ENCODE measurements around the gene ABL1.

Gene ABL1

DNA sequence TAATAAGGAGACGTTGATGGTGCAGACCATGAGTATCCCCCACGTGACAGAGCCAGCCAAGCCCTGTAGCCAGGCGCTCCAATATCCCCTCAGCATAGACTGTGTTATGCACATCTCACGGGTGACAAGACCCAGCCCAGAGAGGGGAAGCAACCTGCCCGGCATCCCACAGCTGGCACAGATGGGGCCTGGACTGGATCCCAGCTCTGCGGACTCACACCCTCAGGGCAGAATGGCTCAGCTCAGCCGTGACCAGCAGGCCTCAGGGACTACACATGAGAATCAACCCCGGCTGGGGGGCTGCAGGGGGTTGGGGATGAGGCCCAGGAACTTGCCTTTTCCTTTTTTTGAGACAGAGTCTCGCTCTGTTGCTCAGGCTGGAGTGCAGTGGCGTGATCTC, 92.3 kb downstream of the ABL1 start:
- Histone ChIP-seq H3K4me3 (ENCODE audit: control insufficient read depth in 1 of 7, extremely low read depth in 1 of 7, insufficient read depth in 4 of 7, low read depth in 2 of 7, low read length in 6 of 7) (no peak overlapping the region), H3K4me1 (ENCODE audit: control extremely low read depth in 1 of 4, control insufficient read depth in 4 of 4, insufficient read depth in 4 of 4, low read length in 3 of 4) (no peaks in the 10 kb centered on the region), H3K27ac (ENCODE audit: insufficient read depth in 1 of 2, low read depth in 1 of 2, low read length in 2 of 2, poor library complexity in 1 of 2, severe bottlenecking in 2 of 2) (no peak overlapping the region), H3K27me3 (replicated peaks in 2 of 5; ENCODE audit: control insufficient read depth in 4 of 5, insufficient read depth in 5 of 5, low read length in 4 of 5) (peaks cover 0 to 40% (median 7%) of the 10 kb centered on the region in 5 experiments), H3K9me3 (ENCODE audit: control extremely low read depth in 1 of 5, control insufficient read depth in 4 of 5, insufficient read depth in 2 of 5, low read depth in 1 of 5, low read length in 4 of 5) (no peaks in the 10 kb centered on the region), H3K36me3 (ENCODE audit: control insufficient read depth in 4 of 4, insufficient read depth in 4 of 4, low read length in 3 of 4) (no peaks in the 10 kb centered on the region)
- ChIA-PET CTCF (interaction anchor here (0.7 to 0.9 kb wide), 2 partner anchors 12 to 61 kb away, joined by 3 read pairs; no protein-coding TSS in a partner anchor), POLR2A (no interaction called here)
- no peak for DNase-seq
- WGBS (ENCODE audit: insufficient coverage): 95% methylated on average over 9 of the region's 10 CpGs

DNA sequence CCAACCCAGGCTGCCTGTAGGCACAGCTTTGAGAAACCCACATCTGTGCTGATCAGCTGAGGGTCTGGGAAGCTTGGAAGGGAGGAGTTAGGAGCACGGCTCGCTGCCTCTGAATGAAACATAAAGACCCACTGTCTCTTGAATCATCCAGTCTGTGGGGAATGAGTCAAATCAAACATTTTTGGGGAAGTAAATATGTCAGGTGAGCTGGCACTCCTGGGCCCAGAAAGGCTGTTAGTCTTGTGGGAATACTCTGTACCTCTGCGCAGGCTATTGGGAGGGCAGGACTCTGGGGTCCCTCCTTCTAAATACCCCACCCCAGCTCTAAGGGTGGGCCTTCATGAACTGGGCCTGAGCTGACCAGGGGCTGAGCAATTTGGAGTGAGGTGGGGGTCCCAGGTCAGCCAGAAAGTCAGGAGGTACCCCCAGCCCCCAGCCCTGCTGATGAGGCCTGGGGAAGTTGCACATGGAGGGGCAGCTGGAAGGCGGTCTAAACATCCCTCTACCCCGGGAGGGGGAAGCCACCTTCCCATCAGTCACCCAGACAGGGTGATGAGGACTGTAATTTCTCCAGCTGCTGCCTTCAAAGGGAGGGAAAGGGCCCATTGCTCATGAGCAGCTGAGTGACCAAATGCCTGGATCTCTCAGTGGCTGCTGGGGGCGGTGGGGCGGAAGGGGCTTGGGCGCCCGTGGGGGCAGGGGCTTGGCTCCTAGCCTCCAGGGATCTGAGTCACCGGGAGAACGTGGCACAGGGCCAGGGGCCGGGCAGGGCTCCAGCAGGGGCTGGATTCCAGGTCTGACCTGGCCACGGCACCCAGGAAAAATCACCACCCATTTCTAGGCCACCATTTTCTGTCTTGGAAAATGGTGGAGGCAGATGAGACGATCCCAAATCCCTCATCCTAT, 93.2 kb downstream of the ABL1 start:
- peaks cover 0 to 41% (median 13%) of the 10 kb centered on the region in 5 experiments for H3K27me3 ChIP-seq (replicated peaks in 2 of 5; ENCODE audit: control insufficient read depth in 4 of 5, insufficient read depth in 5 of 5, low read length in 4 of 5)
- no peaks in the 10 kb centered on the region for H3K36me3 ChIP-seq (ENCODE audit: control insufficient read depth in 4 of 4, insufficient read depth in 4 of 4, low read length in 3 of 4)
- WGBS (ENCODE audit: insufficient coverage): 95% methylated on average over 8 of the region's 14 CpGs
- ChIA-PET CTCF (interaction anchor here (0.7 to 0.9 kb wide), 2 partner anchors 12 to 62 kb away, joined by 3 read pairs; no protein-coding TSS in a partner anchor), POLR2A (no interaction called here)
- no peak overlapping the region for H3K4me3 ChIP-seq (ENCODE audit: control insufficient read depth in 1 of 7, extremely low read depth in 1 of 7, insufficient read depth in 4 of 7, low read depth in 2 of 7, low read length in 6 of 7)
- peaks cover 0 to 4% (median under 1%) of the 10 kb centered on the region in 4 experiments for H3K4me1 ChIP-seq (ENCODE audit: control extremely low read depth in 1 of 4, control insufficient read depth in 4 of 4, insufficient read depth in 4 of 4, low read length in 3 of 4)
- no peak for DNase-seq
- H3K27ac ChIP-seq (ENCODE audit: insufficient read depth in 1 of 2, low read depth in 1 of 2, low read length in 2 of 2, poor library complexity in 1 of 2, severe bottlenecking in 2 of 2): no peak overlapping the region
- H3K9me3 ChIP-seq (ENCODE audit: control extremely low read depth in 1 of 5, control insufficient read depth in 4 of 5, insufficient read depth in 2 of 5, low read depth in 1 of 5, low read length in 4 of 5): no peaks in the 10 kb centered on the region

DNA sequence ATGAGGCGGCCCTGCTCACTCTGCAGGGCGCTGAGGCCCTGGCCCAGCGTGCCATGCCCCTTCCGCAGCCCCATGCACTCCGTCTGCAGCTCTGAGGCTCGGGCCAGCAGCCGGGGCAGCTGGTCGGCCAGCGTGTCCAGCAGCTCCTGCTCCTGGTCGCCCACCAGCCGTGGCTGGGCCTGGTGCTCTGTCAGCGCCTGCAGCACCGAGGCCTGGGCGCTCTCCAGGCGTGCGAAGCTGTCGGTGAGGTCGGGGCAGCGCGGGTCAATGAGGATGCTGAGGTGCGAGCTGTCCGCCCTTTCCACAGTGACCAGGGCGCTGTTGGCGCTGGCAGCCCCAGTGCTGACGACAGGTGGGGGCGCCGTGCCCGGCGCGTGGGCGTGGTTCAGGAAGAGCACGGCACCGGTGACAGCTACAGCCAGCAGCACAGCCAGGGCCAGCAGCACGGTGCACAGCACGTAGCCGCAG, 94.6 kb downstream of the ABL1 start:
- no peaks in the 10 kb centered on the region for H3K36me3 ChIP-seq (ENCODE audit: control insufficient read depth in 4 of 4, insufficient read depth in 4 of 4, low read length in 3 of 4)
- POLR2A ChIA-PET: no interaction called here
- peaks cover 0 to 48% (median 17%) of the 10 kb centered on the region in 5 experiments for H3K27me3 ChIP-seq (replicated peaks in 2 of 5; ENCODE audit: control insufficient read depth in 4 of 5, insufficient read depth in 5 of 5, low read length in 4 of 5)
- H3K9me3 ChIP-seq (ENCODE audit: control extremely low read depth in 1 of 5, control insufficient read depth in 4 of 5, insufficient read depth in 2 of 5, low read depth in 1 of 5, low read length in 4 of 5): no peaks in the 10 kb centered on the region
- WGBS (ENCODE audit: insufficient coverage): 93% methylated on average over 36 of the region's 36 CpGs
- peaks cover 0 to 4% (median 2%) of the 10 kb centered on the region in 4 experiments for H3K4me1 ChIP-seq (ENCODE audit: control extremely low read depth in 1 of 4, control insufficient read depth in 4 of 4, insufficient read depth in 4 of 4, low read length in 3 of 4)
- no peak overlapping the region for H3K4me3 ChIP-seq (ENCODE audit: control insufficient read depth in 1 of 7, extremely low read depth in 1 of 7, insufficient read depth in 4 of 7, low read depth in 2 of 7, low read length in 6 of 7)
- DNase-seq: no peak
- no peak overlapping the region for H3K27ac ChIP-seq (ENCODE audit: insufficient read depth in 1 of 2, low read depth in 1 of 2, low read length in 2 of 2, poor library complexity in 1 of 2, severe bottlenecking in 2 of 2)
- CTCF ChIA-PET: interaction anchor here (0.9 kb wide), 1 partner anchor 11 kb away, joined by 3 read pairs; no protein-coding TSS in a partner anchor

DNA sequence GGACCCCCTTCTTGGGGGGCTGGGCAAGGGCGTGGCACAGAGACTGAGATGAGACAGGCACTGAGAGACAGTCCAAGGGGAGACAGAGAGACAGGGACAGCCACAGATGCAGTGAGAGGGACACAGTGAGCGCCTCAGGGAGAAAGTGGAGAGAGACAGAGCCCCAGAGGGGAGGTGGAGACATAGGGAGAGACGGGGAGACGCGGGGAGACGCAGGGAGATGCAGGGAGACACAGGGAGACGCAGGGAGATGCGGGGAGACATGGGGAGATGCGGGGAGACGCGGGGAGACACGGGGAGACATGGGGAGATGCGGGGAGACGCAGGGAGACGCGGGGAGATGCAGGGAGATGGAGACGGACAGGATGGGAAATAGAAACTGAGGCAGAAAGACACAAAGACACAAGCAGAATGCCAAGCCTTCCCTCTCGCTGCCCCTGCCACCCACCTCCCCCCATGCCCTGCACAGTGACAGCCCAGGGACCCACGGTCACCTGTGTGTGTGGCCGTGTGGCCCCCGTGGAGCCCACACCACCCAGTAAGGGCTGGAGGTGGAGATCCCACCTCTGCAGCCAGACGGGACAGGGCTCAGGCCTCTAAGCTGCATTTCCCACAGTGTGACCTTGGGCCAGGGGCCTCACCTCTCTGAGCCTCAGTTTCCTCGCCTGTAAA, 95.2 kb downstream of the ABL1 start:
- no peak for DNase-seq
- POLR2A ChIA-PET: no interaction called here
- H3K4me3 ChIP-seq (ENCODE audit: control insufficient read depth in 1 of 7, extremely low read depth in 1 of 7, insufficient read depth in 4 of 7, low read depth in 2 of 7, low read length in 6 of 7): no peak overlapping the region
- H3K9me3 ChIP-seq (ENCODE audit: control extremely low read depth in 1 of 5, control insufficient read depth in 4 of 5, insufficient read depth in 2 of 5, low read depth in 1 of 5, low read length in 4 of 5): no peaks in the 10 kb centered on the region
- WGBS (ENCODE audit: insufficient coverage): 93% methylated on average over 23 of the region's 23 CpGs
- H3K36me3 ChIP-seq (ENCODE audit: control insufficient read depth in 4 of 4, insufficient read depth in 4 of 4, low read length in 3 of 4): no peaks in the 10 kb centered on the region
- CTCF ChIA-PET: interaction anchor here (0.7 kb wide), 1 partner anchor 21 kb away, joined by 3 read pairs; no protein-coding TSS in a partner anchor
- H3K27ac ChIP-seq (ENCODE audit: insufficient read depth in 1 of 2, low read depth in 1 of 2, low read length in 2 of 2, poor library complexity in 1 of 2, severe bottlenecking in 2 of 2): no peak overlapping the region
- peaks cover 0 to 4% (median 2%) of the 10 kb centered on the region in 4 experiments for H3K4me1 ChIP-seq (ENCODE audit: control extremely low read depth in 1 of 4, control insufficient read depth in 4 of 4, insufficient read depth in 4 of 4, low read length in 3 of 4)
- peaks cover 0 to 49% (median 20%) of the 10 kb centered on the region in 5 experiments for H3K27me3 ChIP-seq (replicated peaks in 2 of 5; ENCODE audit: control insufficient read depth in 4 of 5, insufficient read depth in 5 of 5, low read length in 4 of 5)

DNA sequence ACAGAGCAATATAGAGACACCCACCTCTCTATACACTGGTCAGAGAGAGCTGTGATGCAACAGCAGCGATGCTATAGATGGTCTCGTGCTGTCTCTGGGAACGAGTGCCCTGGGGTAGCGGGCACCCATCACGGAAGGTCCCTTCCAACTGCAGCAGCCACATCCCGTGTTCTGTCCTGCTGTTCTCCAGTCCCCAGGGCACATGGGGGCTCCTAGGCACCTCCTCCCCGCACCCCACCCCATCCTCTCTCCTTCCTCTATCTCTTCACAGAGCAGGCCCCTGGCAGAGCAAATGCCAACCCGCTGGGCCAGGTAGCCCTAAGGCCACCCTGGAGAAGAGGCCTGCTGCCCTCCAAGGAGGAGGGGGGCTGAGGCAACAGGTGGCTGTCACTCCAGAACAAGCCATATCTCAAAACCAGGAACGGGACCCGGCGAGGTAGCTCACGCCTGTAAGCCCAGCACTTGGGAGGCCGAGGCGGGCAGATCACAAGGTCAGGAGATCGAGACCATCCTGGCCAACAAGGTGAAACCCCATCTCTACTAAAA, 95.8 kb downstream of the ABL1 start:
- no peaks in the 10 kb centered on the region for H3K9me3 ChIP-seq (ENCODE audit: control extremely low read depth in 1 of 5, control insufficient read depth in 4 of 5, insufficient read depth in 2 of 5, low read depth in 1 of 5, low read length in 4 of 5)
- H3K27me3 ChIP-seq (replicated peaks in 2 of 5; ENCODE audit: control insufficient read depth in 4 of 5, insufficient read depth in 5 of 5, low read length in 4 of 5): peaks cover 0 to 50% (median 26%) of the 10 kb centered on the region in 5 experiments
- no peak overlapping the region for H3K27ac ChIP-seq (ENCODE audit: insufficient read depth in 1 of 2, low read depth in 1 of 2, low read length in 2 of 2, poor library complexity in 1 of 2, severe bottlenecking in 2 of 2)
- ChIA-PET POLR2A (no interaction called here), CTCF (interaction anchor here (0.7 to 0.9 kb wide), 2 partner anchors 21 to 66 kb away, joined by 3 read pairs; no protein-coding TSS in a partner anchor)
- H3K4me3 ChIP-seq (ENCODE audit: control insufficient read depth in 1 of 7, extremely low read depth in 1 of 7, insufficient read depth in 4 of 7, low read depth in 2 of 7, low read length in 6 of 7): no peak overlapping the region
- WGBS (ENCODE audit: insufficient coverage): 100% methylated on average over 4 of the region's 15 CpGs
- no peak for DNase-seq
- peaks cover 0 to 4% (median 2%) of the 10 kb centered on the region in 4 experiments for H3K4me1 ChIP-seq (ENCODE audit: control extremely low read depth in 1 of 4, control insufficient read depth in 4 of 4, insufficient read depth in 4 of 4, low read length in 3 of 4)
- no peaks in the 10 kb centered on the region for H3K36me3 ChIP-seq (ENCODE audit: control insufficient read depth in 4 of 4, insufficient read depth in 4 of 4, low read length in 3 of 4)

DNA sequence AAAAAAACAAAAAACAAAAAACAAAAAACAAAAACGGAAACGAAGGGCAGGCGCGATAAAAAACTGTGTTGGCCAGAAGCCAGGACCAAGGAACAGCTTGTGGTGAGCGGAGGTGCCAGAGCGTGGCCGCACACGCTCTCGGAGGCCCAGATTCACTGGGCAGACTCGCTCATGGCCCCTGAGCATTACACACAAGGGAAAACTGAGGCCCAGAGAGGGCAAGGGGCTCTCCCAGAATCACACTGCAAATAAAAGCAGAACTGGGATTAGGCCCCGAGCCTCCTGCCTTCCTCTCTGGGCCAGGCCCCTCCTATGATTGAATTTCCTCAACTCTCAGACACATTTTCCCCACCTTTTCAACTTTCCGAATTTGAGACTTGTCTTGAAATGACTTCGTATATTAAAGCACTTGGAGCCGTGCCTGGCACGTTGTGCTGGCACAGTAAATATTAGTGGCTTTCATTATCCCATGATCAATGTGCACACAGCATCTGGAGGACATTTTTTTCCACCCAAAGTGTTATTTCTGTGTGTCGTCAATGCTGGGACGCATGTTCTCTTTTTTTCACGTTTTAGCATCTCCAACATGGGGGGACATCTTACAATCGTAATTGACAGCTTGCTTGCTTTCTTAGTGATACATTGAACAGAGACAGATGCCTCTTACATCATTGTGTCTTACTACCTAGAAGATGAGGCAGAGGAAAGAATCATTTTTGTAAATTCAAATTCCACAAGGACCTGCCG, 96.6 kb downstream of the ABL1 start:
- CTCF ChIA-PET: interaction anchor here (0.6 to 1.3 kb wide), 4 partner anchors 19 to 370 kb away, joined by 3 to 4 read pairs (median 3); no protein-coding TSS in a partner anchor
- Histone ChIP-seq H3K27ac (ENCODE audit: insufficient read depth in 1 of 2, low read depth in 1 of 2, low read length in 2 of 2, poor library complexity in 1 of 2, severe bottlenecking in 2 of 2) (no peak overlapping the region), H3K4me1 (ENCODE audit: control extremely low read depth in 1 of 4, control insufficient read depth in 4 of 4, insufficient read depth in 4 of 4, low read length in 3 of 4) (peaks cover 0 to 4% (median 2%) of the 10 kb centered on the region in 4 experiments), H3K27me3 (replicated peaks in 2 of 5; ENCODE audit: control insufficient read depth in 4 of 5, insufficient read depth in 5 of 5, low read length in 4 of 5) (peaks cover 0 to 56% (median 30%) of the 10 kb centered on the region in 5 experiments), H3K9me3 (ENCODE audit: control extremely low read depth in 1 of 5, control insufficient read depth in 4 of 5, insufficient read depth in 2 of 5, low read depth in 1 of 5, low read length in 4 of 5) (no peaks in the 10 kb centered on the region), H3K4me3 (ENCODE audit: control insufficient read depth in 1 of 7, extremely low read depth in 1 of 7, insufficient read depth in 4 of 7, low read depth in 2 of 7, low read length in 6 of 7) (no peak overlapping the region), H3K36me3 (ENCODE audit: control insufficient read depth in 4 of 4, insufficient read depth in 4 of 4, low read length in 3 of 4) (no peaks in the 10 kb centered on the region)
- WGBS (ENCODE audit: insufficient coverage): 85% methylated on average over 20 of the region's 20 CpGs
- POLR2A ChIA-PET: no interaction called here
- DNase-seq: no peak
